Vagina (tissue), 2 donors: ENCODE measurements around the gene GANC. TPM values are rescaled to one million over a fixed set of nuclear protein-coding genes. Genes with fewer than 3 reads are reported as not detected.

Experiments used
- DNase-seq, 2 donors: peaks; one replicate each; pipeline ENCODE4 v3.0.0-alpha.2; 2017; ENCODE audit errors: extremely low spot score in 2 of 2
- H3K27ac ChIP-seq: fragments of 200-600 bp; sonication (generic); one replicate; pipeline ENCODE4 v1.5.1; 2019
- H3K27me3 ChIP-seq: fragments of 200-600 bp; sonication (generic); one replicate; pipeline ENCODE4 v1.5.1; 2019
- H3K36me3 ChIP-seq, 2 donors: fragments of 200-600 bp; sonication (generic); one replicate each; pipeline ENCODE4 v1.5.1; 2017 to 2019
- H3K4me1 ChIP-seq: fragments of 200-600 bp; sonication (generic); one replicate; pipeline ENCODE4 v1.5.1; 2019
- H3K4me3 ChIP-seq, 2 donors: fragments of 200-600 bp; sonication (generic); 1 replicate in 1 of 2; 2 replicates in 1 of 2; pipeline ENCODE4 v1.5.1; 2016 to 2019
- H3K9me3 ChIP-seq: fragments of 200-600 bp; sonication (generic); one replicate; pipeline ENCODE4 v1.5.1; 2019
- POLR2A ChIP-seq, 2 donors: fragments of 450-650 bp; IDR thresholded peaks; one replicate each; pipeline ENCODE4 v1.6.1; 2017; ENCODE audit warnings: antibody characterized with exemption in 2 of 2, mild to moderate bottlenecking in 2 of 2, moderate library complexity in 2 of 2
- POLR2AphosphoS5 ChIP-seq, 2 donors: sonication (generic); formaldehyde crosslinking; IDR thresholded peaks; one replicate each; pipeline ENCODE4 v1.9.0; 2017; ENCODE audit warnings: antibody characterized with exemption in 2 of 2, mild to moderate bottlenecking in 2 of 2, low read depth in 1 of 2; ENCODE audit not compliant: insufficient read depth in 1 of 2
- intact Hi-C: fragments of 100-400 bp; cut with DNase I; formaldehyde crosslinking; loops from one replicate; pipeline ENCODE4 v1.15.1; 2023
- total RNA-seq: library from RNA; depleted of rRNA; stranded (reverse); fragments of >200 nt; gene quantifications from one replicate; pipeline ENCODE4 v1.2.3, GENCODE V29; 2016
- TF ChIP-seq, protein P1 (sequence below), 3 experiments: fragments of 450-650 bp in 2 of 3; fragments of 200-600 bp in 1 of 3; sonication (generic) in 1 of 3; IDR thresholded peaks; one replicate each; pipeline ENCODE4 v1.5.1; 2017 to 2019; ENCODE audit warnings: antibody characterized with exemption in 3 of 3, mild to moderate bottlenecking in 2 of 3, moderate library complexity in 2 of 3

Gene GANC
- total RNA-seq, 1 donor from 2014 or later, result 23.1 TPM

GRCh38 chr15:42385980-42386700, 113.1 kb downstream of the GANC start:
- H3K27me3 ChIP-seq, result no peaks in the 10 kb centered on the region
- H3K9me3 ChIP-seq, result no peaks in the 10 kb centered on the region
- H3K4me3 ChIP-seq, result no peak overlapping the region
- intact Hi-C loops, result no loop called here
- no peaks in the 10 kb centered on the region for H3K4me1 ChIP-seq
- no peak for DNase-seq
- no peak overlapping the region for H3K27ac ChIP-seq
- peaks cover 0 to 3% of the 10 kb centered on the region in 2 donors for H3K36me3 ChIP-seq
- TF ChIP-seq, protein P1, sequence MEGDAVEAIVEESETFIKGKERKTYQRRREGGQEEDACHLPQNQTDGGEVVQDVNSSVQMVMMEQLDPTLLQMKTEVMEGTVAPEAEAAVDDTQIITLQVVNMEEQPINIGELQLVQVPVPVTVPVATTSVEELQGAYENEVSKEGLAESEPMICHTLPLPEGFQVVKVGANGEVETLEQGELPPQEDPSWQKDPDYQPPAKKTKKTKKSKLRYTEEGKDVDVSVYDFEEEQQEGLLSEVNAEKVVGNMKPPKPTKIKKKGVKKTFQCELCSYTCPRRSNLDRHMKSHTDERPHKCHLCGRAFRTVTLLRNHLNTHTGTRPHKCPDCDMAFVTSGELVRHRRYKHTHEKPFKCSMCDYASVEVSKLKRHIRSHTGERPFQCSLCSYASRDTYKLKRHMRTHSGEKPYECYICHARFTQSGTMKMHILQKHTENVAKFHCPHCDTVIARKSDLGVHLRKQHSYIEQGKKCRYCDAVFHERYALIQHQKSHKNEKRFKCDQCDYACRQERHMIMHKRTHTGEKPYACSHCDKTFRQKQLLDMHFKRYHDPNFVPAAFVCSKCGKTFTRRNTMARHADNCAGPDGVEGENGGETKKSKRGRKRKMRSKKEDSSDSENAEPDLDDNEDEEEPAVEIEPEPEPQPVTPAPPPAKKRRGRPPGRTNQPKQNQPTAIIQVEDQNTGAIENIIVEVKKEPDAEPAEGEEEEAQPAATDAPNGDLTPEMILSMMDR (IDR thresholded peaks at IDR 0.05), result no peak
- TF ChIP-seq POLR2A (IDR thresholded peaks at IDR 0.05) (no peak), POLR2AphosphoS5 (IDR thresholded peaks at IDR 0.05; ENCODE audit: insufficient read depth in 1 of 2, low read depth in 1 of 2) (no peak)

DNA sequence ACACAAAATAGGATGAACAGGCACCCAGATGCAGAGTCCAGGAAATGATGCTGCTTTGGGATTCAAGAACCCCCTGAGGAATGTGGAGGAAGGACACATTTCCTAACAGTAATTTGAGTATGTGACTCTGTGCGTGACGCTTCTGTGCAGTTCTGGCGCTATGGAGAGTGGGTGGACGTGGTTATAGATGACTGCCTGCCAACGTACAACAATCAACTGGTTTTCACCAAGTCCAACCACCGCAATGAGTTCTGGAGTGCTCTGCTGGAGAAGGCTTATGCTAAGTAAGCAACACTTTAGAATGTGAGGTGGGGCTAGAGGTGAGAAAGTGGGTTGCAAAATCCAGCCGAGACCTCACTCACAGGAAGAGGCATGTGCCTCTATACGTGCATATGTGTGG, 114.6 kb downstream of the GANC start:
- no peaks in the 10 kb centered on the region for H3K27me3 ChIP-seq
- H3K27ac ChIP-seq, result no peak overlapping the region
- DNase-seq, result no peak
- no peaks in the 10 kb centered on the region for H3K4me1 ChIP-seq
- TF ChIP-seq POLR2A (IDR thresholded peaks at IDR 0.05) (no peak), POLR2AphosphoS5 (IDR thresholded peaks at IDR 0.05; ENCODE audit: insufficient read depth in 1 of 2, low read depth in 1 of 2) (no peak)
- TF ChIP-seq, protein P1 (IDR thresholded peaks at IDR 0.05), result no peak
- H3K4me3 ChIP-seq, result no peak overlapping the region
- H3K9me3 ChIP-seq, result no peaks in the 10 kb centered on the region
- intact Hi-C loops, result no loop called here
- peaks cover 0 to 3% of the 10 kb centered on the region in 2 donors for H3K36me3 ChIP-seq

DNA sequence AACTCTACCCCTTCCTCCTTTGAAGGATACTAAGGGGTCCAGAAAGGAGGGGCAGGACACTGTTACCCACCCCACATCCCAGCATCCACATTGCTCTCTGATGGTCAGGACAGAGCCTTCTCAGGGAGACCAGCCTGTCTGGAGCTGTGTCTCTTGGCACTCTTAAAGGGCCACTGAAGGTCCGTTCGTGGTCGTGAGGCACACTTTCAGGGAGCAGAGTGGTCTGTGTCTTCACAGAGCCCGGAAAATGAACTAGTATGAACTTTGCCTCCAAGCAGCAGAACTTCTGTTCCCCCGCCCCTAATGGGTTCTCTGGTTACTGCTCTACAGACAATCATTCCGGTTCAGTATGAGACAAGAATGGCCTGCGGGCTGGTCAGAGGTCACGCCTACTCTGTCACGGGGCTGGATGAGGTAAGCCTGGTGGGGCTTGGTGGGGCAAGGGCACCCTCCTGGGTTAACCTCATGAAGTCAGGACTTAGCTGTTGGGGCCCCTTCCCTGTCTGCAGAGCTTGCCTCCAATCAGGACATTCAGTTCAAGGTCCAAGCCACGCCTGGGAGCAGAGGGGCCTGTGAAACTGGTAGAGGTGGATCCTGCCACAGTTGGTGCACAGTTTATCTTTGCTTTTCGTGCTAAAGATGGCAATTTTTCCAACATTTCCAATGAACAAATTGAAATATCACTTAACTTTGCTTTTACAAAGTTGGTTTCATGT, 119.5 kb downstream of the GANC start:
- Histone ChIP-seq H3K27me3 (no peaks in the 10 kb centered on the region), H3K9me3 (no peaks in the 10 kb centered on the region), H3K27ac (no peak overlapping the region), H3K4me1 (no peaks in the 10 kb centered on the region), H3K4me3 (no peak overlapping the region), H3K36me3 (no peaks in the 10 kb centered on the region)
- intact Hi-C loops, result no loop called here
- TF ChIP-seq, protein P1 (IDR thresholded peaks at IDR 0.05), result no peak
- no peak for TF ChIP-seq POLR2AphosphoS5 (IDR thresholded peaks at IDR 0.05; ENCODE audit: insufficient read depth in 1 of 2, low read depth in 1 of 2)
- TF ChIP-seq POLR2A (IDR thresholded peaks at IDR 0.05), result no peak
- DNase-seq, result no peak

GRCh38 chr15:42394106-42394505, 121.1 kb downstream of the GANC start:
- intact Hi-C loops, result no loop called here
- H3K36me3 ChIP-seq, result no peaks in the 10 kb centered on the region
- H3K27ac ChIP-seq, result no peak overlapping the region
- no peaks in the 10 kb centered on the region for H3K4me1 ChIP-seq
- DNase-seq, result no peak
- H3K27me3 ChIP-seq, result no peaks in the 10 kb centered on the region
- TF ChIP-seq POLR2A (IDR thresholded peaks at IDR 0.05) (no peak), POLR2AphosphoS5 (IDR thresholded peaks at IDR 0.05; ENCODE audit: insufficient read depth in 1 of 2, low read depth in 1 of 2) (no peak)
- TF ChIP-seq, protein P1 (IDR thresholded peaks at IDR 0.05), result no peak
- H3K9me3 ChIP-seq, result no peaks in the 10 kb centered on the region
- H3K4me3 ChIP-seq, result no peak overlapping the region

GRCh38 chr15:42395838-42396237, 122.8 kb downstream of the GANC start:
- TF ChIP-seq POLR2A (IDR thresholded peaks at IDR 0.05) (no peak), POLR2AphosphoS5 (IDR thresholded peaks at IDR 0.05; ENCODE audit: insufficient read depth in 1 of 2, low read depth in 1 of 2) (no peak)
- TF ChIP-seq, protein P1 (IDR thresholded peaks at IDR 0.05), result no peak
- H3K4me1 ChIP-seq, result no peaks in the 10 kb centered on the region
- H3K9me3 ChIP-seq, result no peaks in the 10 kb centered on the region
- H3K4me3 ChIP-seq, result no peak overlapping the region
- H3K27me3 ChIP-seq, result no peaks in the 10 kb centered on the region
- H3K27ac ChIP-seq, result no peak overlapping the region
- intact Hi-C loops, result no loop called here
- H3K36me3 ChIP-seq, result peaks cover 0 to 10% of the 10 kb centered on the region in 2 donors
- no peak for DNase-seq
